Measurements from ENCODE around the gene S100A7A.

S100A7A gene

GRCh38 chr1:153465811-153466636, 49.7 kb downstream of the S100A7A start:
- peaks cover 16% of the 10 kb centered on the region; the same call in 1 of the 2 replicates for H3K9me3 ChIP-seq (ENCODE audit: insufficient read depth, low read length)
- H3K4me1 ChIP-seq (ENCODE audit: insufficient read depth, insufficient read length) = peaks cover 5% of the 10 kb centered on the region
- H3K4me3 ChIP-seq (ENCODE audit: insufficient read length, low read depth) = no peak overlapping the region
- H3K27me3 ChIP-seq (ENCODE audit: insufficient read depth, insufficient read length) = no peaks in the 10 kb centered on the region
- no peaks in the 10 kb centered on the region for H3K36me3 ChIP-seq (ENCODE audit: insufficient read depth, insufficient read length, low read length)
- H3K9ac ChIP-seq (ENCODE audit: insufficient read length, low read depth) = no peak overlapping the region
- peak; percentile 87 for DNase-seq (ENCODE audit: low read depth, low spot score)
- TF ChIP-seq SUZ12 (IDR thresholded peaks at IDR 0.05; ENCODE audit: extremely low read depth, insufficient read depth, insufficient read length) = no peak
- no peak for TF ChIP-seq ZNF274 (IDR thresholded peaks at IDR 0.05; ENCODE audit: low read depth, low read length)
- no peak for TF ChIP-seq YY1 (IDR thresholded peaks at IDR 0.05; ENCODE audit: insufficient read depth, insufficient read length)

- H3K9ac ChIP-seq (ENCODE audit: insufficient read length, low read depth) = no peak overlapping the region
- peaks cover 5% of the 10 kb centered on the region for H3K4me1 ChIP-seq (ENCODE audit: insufficient read depth, insufficient read length)
- H3K4me3 ChIP-seq (ENCODE audit: insufficient read length, low read depth) = no peak overlapping the region
- H3K36me3 ChIP-seq (ENCODE audit: insufficient read depth, insufficient read length, low read length) = no peaks in the 10 kb centered on the region
- TF ChIP-seq SUZ12 (IDR thresholded peaks at IDR 0.05; ENCODE audit: extremely low read depth, insufficient read depth, insufficient read length) (no peak), YY1 (IDR thresholded peaks at IDR 0.05; ENCODE audit: insufficient read depth, insufficient read length) (no peak), ZNF274 (IDR thresholded peaks at IDR 0.05; ENCODE audit: low read depth, low read length) (no peak)
- no peak for DNase-seq (ENCODE audit: low read depth, low spot score)
- peaks cover 25% of the 10 kb centered on the region; the same call in 1 of the 2 replicates for H3K9me3 ChIP-seq (ENCODE audit: insufficient read depth, low read length)
- H3K27me3 ChIP-seq (ENCODE audit: insufficient read depth, insufficient read length) = no peaks in the 10 kb centered on the region
Observed at GRCh38 chr1:153466908-153467307, 50.6 kb downstream of the S100A7A start.

- Histone ChIP-seq H3K4me3 (ENCODE audit: insufficient read length, low read depth) (no peak overlapping the region), H3K9ac (ENCODE audit: insufficient read length, low read depth) (no peak overlapping the region)
- DNase-seq (ENCODE audit: low read depth, low spot score) = no peak
Observed at GRCh38 chr1:153470707-153471106, 54.4 kb downstream of the S100A7A start.

More at GRCh38 chr1:153470707-153471106, 54.4 kb downstream of the S100A7A start:
- peaks cover 45% of the 10 kb centered on the region; the same call in 1 of the 2 replicates for H3K9me3 ChIP-seq (ENCODE audit: insufficient read depth, low read length)
- H3K4me1 ChIP-seq (ENCODE audit: insufficient read depth, insufficient read length) = peaks cover 5% of the 10 kb centered on the region
- H3K36me3 ChIP-seq (ENCODE audit: insufficient read depth, insufficient read length, low read length) = no peaks in the 10 kb centered on the region
- H3K27me3 ChIP-seq (ENCODE audit: insufficient read depth, insufficient read length) = no peaks in the 10 kb centered on the region
- no peak for TF ChIP-seq SUZ12 (IDR thresholded peaks at IDR 0.05; ENCODE audit: extremely low read depth, insufficient read depth, insufficient read length)
- TF ChIP-seq ZNF274 (IDR thresholded peaks at IDR 0.05; ENCODE audit: low read depth, low read length) = no peak
- no peak for TF ChIP-seq YY1 (IDR thresholded peaks at IDR 0.05; ENCODE audit: insufficient read depth, insufficient read length)

Measured in NT2/D1 (cell line).